Measurements from ENCODE around the gene ANKFY1.

DNA sequence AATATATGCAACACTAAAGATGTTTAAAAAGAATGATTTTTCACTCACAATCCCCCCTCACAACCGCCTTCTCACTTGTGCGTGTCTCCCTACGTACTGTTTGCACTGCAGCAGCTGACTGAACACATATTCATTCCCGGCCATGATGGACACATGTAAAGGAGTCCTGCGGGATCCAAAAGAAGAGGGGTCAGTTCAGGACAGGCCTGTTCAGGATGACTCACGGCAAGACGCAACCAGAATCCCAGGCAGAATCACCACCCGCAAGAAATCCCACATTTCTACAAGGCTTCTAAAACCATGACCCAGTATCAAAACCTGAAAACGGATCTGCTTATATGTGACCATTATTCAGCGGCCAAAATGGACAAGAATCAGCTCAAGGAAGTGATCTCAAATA lies 68.5 kb downstream of the ANKFY1 start:
- TF ChIP-seq, protein P1, sequence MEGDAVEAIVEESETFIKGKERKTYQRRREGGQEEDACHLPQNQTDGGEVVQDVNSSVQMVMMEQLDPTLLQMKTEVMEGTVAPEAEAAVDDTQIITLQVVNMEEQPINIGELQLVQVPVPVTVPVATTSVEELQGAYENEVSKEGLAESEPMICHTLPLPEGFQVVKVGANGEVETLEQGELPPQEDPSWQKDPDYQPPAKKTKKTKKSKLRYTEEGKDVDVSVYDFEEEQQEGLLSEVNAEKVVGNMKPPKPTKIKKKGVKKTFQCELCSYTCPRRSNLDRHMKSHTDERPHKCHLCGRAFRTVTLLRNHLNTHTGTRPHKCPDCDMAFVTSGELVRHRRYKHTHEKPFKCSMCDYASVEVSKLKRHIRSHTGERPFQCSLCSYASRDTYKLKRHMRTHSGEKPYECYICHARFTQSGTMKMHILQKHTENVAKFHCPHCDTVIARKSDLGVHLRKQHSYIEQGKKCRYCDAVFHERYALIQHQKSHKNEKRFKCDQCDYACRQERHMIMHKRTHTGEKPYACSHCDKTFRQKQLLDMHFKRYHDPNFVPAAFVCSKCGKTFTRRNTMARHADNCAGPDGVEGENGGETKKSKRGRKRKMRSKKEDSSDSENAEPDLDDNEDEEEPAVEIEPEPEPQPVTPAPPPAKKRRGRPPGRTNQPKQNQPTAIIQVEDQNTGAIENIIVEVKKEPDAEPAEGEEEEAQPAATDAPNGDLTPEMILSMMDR (IDR thresholded peaks at IDR 0.05; ENCODE audit: low read depth, low read length), result no peak
- TF ChIP-seq EZH2phosphoT487 (IDR thresholded peaks at IDR 0.05; ENCODE audit: low read depth), result no peak
